GM18507 (cell line): ENCODE data around the gene RCCD1.
"Not testable (repeated sequence)": the region's sequence is repeated elsewhere in the genome, so short reads cannot be mapped to it uniquely, and the experiment has no call there.

Experiments used
- DNase-seq: peaks from one replicate; pipeline ENCODE4 v3.0.0; 2011; ENCODE audit warnings: low read depth; ENCODE audit not compliant: insufficient read length; ENCODE audit errors: extremely low spot score
- FAIRE-seq: peaks from 2 replicates; lab custom pipeline; 2011; peaks lifted over from hg19 to GRCh38; lab: Jason Lieb, UNC

Gene RCCD1

GRCh38 chr15:90917569-90917968 is 37.1 kb upstream of the RCCD1 start:
- DNase-seq: no peak
- FAIRE-seq: no peak

- FAIRE-seq: no peak
- no peak for DNase-seq
Observed at GRCh38 chr15:90918034-90918788, 36.5 kb upstream of the RCCD1 start.

GRCh38 chr15:90918835-90919234 is 35.8 kb upstream of the RCCD1 start:
- DNase-seq (no peak), FAIRE-seq (no peak)

- DNase-seq: no peak
- no peak for FAIRE-seq
Observed at GRCh38 chr15:90921887-90922286, 32.8 kb upstream of the RCCD1 start.

- not testable (repeated sequence) for DNase-seq, FAIRE-seq
Observed at GRCh38 chr15:90922712-90923322, 31.9 kb upstream of the RCCD1 start.

GRCh38 chr15:90924375-90924774 is 30.3 kb upstream of the RCCD1 start:
- no peak for DNase-seq
- FAIRE-seq: peak; percentile 94

- not testable (repeated sequence) for FAIRE-seq
Observed at GRCh38 chr15:90926766-90927165, 27.9 kb upstream of the RCCD1 start.

GRCh38 chr15:90928106-90928505 is 26.6 kb upstream of the RCCD1 start:
- DNase-seq, FAIRE-seq: not testable (repeated sequence)

More at GRCh38 chr15:90926766-90927165, 27.9 kb upstream of the RCCD1 start:
- not testable (repeated sequence) for DNase-seq

GRCh38 chr15:90929246-90930019 is 25.3 kb upstream of the RCCD1 start:
- FAIRE-seq (no peak), DNase-seq (no peak)

GRCh38 chr15:90930861-90931574 is 23.7 kb upstream of the RCCD1 start:
- FAIRE-seq: no peak

GRCh38 chr15:90931575-90931827 is 23.2 kb upstream of the RCCD1 start:
- no peak for DNase-seq
- peak; percentile 71 for FAIRE-seq

More at GRCh38 chr15:90930861-90931574, 23.7 kb upstream of the RCCD1 start:
- DNase-seq: no peak

- peak; percentile 72 for DNase-seq
- FAIRE-seq: peak; percentile 52
Observed at GRCh38 chr15:90931828-90932659, 22.6 kb upstream of the RCCD1 start, which contains the start of gene HDDC3. Gene HDDC3 (minus strand): TSS chr15:90932549. CDS start chr15:90932540, 9 bp downstream.

GRCh38 chr15:90932660-90932991 is 22.1 kb upstream of the RCCD1 start:
- no peak for FAIRE-seq
- DNase-seq: no peak

GRCh38 chr15:90933301-90933700 is 21.4 kb upstream of the RCCD1 start:
- no peak for FAIRE-seq
- DNase-seq: no peak

- FAIRE-seq: peak; percentile 71
- DNase-seq: peak; percentile 73
Observed at GRCh38 chr15:90934256-90934948, 20.3 kb upstream of the RCCD1 start.

GRCh38 chr15:90934949-90935751 is 19.5 kb upstream of the RCCD1 start, which contains the start of gene UNC45A:
Gene UNC45A (plus strand): TSS chr15:90935285. CDS start chr15:90935325, 40 bp downstream.
- FAIRE-seq (peak; percentile 70), DNase-seq (peak; percentile 93)

- no peak for FAIRE-seq
- DNase-seq: no peak
Observed at GRCh38 chr15:90936823-90937222, 17.9 kb upstream of the RCCD1 start.

GRCh38 chr15:90938261-90938660 is 16.4 kb upstream of the RCCD1 start:
- FAIRE-seq (no peak), DNase-seq (no peak)
